Stimulated activated CD4-positive, alpha-beta T cell treated with anti-CD3 and anti-CD28 coated beads, Interleukin-4, amount 100 ng/mL, for 1 hour (primary cell): Measurements from ENCODE around the gene CGB2.

Experiments used
- DNase-seq: peaks from one replicate; pipeline ENCODE4 v3.0.0-alpha.2; 2020

The CGB2 gene

DNA sequence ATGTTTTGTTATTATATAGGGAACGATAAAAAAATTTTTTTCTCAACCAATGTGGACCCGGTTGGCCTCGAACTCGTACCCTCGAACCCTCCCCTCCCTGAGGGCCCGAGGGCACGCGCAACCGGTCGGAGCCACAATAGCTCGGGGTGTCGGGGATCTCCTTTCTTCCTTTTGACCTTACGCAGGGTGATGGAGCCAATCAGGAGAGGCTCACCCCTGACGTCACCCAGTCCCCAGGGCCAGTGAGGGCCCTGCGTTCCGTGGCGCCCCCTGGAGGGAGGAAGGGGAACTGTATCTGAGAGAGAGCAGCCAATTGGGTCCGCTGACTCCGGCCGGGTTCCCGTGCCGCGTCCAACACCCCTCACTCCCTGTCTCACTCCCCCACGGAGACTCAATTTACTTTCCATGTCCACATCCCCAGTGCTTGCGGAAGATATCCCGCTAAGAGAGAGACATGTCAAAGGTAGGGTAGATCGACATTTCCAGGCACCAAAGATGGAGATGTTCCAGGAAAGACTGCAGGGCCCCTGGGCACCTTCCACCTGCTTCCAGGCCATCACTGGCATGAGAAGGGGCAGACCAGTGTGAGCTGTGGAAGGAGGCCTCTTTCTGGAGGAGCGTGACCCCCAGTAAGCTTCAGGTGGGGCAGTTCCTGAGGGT lies at the start of gene CGB2:
TSS of gene CGB2 (plus strand) at position 249 of the 660 bp plus-strand sequence. CDS start at position 455, 206 bp downstream.
- peak; percentile 55 for DNase-seq

DNA sequence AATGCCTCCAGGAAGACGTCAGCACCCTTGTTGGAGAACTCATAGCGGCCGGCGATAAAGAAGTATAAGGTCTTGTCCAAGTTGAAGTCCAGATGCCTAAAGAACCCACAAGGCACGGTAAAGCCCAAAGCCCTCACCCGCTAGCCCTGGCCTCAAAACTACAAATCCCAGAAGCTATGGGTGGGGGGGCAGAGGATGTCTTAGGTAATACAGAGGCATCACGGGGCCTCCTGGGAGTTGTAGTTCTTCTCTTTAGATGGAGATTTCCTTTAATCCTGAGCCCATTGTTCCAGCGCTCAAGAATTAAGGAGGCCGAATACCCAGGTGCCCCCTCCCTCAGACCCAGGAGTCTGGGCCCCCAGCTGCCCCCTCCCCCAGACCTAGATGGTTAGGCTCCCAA lies 49.4 kb upstream of the CGB2 start:
- DNase-seq = no peak

DNA sequence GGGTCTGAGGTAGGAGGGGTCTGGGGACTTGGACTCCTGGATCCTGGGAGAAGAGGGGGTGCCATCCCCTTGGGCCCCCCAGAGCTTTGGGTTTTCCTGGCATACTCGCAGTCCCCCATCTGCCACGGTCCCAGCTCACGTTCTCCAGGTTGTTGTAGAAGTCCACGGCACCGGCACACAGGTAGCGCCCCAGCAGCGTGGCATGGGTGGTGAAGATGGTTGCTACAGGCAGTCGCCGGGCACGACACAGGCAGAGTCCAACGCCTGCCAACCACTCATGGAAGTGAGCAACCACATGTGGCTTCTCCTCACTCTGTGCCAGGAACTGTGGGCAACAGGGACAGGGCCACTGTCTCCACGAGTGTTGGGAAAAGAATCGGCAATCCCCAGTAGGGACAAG lies 46.0 kb upstream of the CGB2 start:
- no peak for DNase-seq

DNA sequence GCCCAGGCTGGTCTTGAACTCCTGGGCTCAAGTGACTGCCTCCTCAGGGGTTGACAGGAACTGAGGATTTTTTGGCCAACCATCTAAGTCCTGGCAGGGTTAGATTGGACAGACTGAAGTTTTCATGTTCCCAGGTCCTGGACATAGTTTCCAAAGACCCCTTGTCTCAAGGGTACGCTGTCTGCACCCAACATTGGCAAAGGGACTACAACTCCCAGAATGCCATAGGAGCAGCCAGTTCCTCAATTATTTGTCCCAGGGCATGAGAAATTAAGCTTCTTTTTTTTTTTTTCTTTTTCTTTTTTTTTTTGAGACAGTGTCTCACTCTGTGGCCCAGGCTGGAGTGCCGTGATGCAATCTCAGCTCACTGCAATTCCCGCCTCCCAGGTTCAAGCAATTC lies 45.5 kb upstream of the CGB2 start:
- no peak for DNase-seq

DNA sequence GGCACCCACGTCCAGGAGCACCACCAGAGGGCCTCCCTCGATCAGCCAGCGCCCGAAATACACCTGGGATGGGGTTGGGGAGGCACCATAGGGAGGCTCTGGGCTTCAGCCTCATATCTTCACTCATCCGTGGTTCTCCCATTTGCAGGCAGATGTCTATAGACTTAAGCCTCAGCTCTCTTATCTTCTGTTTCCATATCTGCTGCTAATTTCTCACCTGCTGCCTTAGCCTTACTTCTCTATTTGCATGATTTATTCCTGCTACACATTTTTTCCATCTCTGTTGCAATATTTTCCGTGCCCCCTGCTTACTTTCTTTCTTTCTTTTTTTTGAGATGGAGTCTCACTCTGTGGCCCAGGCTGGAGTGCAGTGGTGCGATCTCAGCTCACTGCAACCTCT lies 44.4 kb upstream of the CGB2 start:
- no peak for DNase-seq

DNA sequence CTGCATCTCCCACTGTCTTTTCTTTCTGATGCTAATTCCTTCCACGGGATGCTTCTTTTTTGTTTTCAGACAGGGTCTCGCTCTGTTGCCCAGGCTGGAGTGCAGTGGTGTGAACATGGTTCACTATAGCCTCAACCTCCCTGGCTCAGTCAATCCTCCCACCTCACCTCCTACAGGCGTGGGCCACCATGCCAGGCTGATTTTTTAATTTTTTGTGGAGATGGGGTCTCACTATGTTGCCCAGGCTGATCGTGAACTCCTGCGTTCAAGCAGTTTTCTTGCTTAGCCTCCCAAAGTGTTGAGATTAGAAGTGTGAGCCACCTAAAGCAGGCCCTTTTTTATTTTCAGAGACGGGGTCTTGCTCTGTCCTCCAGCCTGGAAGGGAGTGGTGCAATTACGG lies 43.4 kb upstream of the CGB2 start:
- DNase-seq = no peak

DNA sequence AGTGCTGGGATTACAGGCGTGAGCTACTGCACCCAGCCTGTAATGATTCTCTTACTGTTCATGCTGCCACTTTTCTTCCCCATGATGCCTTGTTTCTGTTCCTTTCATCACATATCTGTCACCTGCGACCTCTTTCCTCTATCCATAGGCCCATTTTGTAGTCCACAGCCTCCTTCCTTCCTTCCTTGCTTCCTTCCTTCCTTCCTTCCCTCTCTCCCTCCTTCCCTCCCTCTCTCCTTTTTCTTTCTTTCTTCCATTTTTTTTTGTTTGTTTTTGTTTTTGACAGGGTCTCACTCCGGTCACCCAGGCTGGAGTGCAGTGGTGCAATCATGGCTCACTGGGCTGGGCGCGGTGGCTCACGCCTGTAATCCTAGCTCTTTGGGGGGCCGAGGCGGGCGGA lies 42.8 kb upstream of the CGB2 start:
- DNase-seq = no peak

DNA sequence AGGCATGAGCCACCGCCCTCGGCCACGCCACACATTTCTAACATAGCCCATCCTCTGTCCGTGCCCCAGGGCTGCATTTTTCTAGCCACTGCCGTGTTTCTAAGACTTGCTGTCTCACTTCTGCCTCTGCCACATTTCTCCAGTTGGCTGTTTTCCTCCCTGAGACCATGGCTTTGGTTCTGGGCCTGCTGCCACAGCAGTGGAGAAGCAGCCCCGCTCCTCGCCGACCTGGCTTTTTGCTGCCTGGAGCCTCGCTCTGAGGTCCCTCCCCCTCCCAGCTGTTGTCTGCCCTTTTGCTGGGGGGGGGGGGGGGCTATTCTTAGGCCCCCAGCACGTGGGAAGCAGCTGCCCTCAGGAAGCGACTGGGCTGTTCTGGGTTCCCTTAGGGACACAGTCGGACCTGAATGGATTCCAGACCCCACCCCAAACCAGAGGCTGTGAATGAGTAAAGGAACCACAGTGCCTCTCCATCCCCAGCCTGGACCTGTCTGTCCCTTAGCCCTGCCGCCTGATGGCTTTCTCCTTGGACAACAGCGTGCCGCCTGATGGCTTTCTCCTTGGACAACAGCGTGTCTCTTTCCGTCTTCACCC lies 41.9 kb upstream of the CGB2 start:
- no peak for DNase-seq

DNA sequence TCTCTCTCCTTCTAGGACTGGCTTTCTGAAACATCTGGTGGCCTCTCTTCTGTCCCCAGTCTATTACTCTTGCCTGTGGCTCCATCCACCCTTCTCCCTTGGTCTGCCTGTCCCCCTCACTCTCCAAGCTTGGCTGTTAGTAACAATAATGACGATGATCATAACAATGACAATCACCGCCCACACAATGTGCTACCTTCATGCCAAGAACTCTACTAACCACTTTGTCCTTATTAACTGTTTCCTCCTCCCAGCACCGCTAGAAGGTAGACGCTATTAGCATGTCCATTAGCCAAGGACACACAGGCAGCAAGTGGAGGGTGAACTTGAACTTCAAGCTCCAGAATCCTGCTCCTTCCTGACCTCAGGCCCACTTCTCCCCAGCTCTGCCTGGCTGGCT lies 41.3 kb upstream of the CGB2 start:
- DNase-seq = no peak

DNA sequence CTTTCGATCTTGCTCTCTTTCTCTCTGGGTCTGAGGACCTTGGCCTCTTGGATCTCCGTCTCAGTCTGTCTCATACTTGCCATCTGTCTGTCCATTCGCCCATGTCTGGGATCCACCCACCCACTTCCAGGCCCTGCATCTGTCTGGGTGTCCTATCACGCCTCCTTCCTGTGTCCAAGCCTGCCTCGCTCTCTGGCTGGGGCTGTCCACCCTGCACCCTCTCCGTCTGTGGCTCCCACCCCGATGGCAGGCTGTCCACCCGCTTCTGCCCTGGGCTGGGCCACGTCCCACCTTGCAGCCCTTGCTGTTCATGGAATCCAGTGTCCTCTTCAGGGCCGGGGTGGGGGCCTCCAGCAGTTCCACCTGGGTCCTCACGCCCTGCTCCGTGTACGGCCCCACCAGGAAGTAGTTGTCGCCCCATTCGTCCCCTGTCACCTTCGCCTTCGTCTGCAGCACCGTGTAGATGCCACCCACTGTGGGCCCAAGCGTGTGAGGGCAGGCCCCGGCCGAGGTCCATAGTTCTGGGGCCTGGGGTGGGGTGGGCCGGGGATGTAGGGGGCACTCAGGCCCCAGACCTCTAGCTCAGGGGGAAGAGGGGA lies 40.6 kb upstream of the CGB2 start:
- DNase-seq = no peak

DNA sequence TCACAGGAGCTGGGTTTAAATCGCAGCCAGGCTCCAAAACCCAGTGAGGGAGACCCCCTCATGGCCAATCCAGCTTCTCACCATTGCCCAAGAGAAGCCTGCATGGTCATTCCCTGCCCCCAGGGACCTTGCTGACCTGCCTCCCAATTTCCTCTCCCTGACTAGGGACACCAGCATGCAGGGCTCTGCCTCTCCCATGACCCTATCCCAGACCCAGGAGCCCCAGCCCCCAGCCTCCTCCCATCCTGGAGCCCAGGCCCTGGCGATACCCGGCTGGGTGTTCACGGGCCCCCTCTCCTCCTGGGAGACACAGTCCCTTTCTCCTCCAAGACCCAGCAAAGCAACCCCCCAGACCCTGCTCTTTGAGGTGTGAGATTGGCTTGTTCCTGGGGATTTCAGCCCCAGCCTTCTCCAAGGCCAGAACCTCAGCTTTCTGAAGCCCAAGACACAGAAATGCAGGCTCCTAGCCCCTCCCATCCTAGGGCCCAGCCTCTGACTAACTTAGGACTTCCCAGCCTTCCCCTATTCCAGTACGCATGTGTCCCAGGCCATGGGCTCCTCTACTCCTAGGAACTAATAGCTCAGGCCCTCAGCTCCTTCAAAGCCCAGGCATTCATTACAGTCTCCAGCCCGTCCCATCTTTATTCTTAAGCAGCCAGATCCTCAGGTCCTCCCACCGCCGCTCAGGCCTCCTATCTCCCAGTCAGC lies 39.7 kb upstream of the CGB2 start:
- no peak for DNase-seq

DNA sequence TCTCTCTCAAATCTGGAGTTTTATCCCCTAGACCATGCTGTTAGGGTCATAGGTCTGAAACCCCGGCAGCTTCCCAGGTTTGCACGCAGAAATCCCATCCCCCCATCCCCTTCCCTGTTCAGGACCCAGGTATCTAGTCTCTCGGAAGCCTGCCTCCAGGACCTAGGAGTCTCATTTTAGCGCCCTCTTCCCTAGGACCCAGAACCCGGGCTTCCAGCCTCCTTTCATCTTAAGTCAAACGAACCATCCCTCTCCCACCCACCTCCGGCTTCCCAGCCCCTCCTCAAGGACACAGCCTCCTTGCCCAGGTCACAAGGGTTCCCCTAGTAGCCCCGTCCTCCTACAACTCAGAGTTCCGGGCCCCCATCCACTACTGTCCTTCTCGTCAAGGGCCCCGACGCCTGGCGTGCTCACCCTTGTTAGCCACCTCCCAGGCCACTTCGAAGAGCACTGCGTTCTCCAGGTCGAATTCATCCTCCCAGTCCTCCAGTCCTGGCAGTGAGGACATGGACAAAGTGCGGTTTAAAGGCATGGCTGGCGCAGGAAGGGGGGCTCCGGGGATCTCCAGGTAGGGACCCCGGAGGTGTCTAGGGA lies 39.0 kb upstream of the CGB2 start:
- DNase-seq = peak; percentile 26

DNA sequence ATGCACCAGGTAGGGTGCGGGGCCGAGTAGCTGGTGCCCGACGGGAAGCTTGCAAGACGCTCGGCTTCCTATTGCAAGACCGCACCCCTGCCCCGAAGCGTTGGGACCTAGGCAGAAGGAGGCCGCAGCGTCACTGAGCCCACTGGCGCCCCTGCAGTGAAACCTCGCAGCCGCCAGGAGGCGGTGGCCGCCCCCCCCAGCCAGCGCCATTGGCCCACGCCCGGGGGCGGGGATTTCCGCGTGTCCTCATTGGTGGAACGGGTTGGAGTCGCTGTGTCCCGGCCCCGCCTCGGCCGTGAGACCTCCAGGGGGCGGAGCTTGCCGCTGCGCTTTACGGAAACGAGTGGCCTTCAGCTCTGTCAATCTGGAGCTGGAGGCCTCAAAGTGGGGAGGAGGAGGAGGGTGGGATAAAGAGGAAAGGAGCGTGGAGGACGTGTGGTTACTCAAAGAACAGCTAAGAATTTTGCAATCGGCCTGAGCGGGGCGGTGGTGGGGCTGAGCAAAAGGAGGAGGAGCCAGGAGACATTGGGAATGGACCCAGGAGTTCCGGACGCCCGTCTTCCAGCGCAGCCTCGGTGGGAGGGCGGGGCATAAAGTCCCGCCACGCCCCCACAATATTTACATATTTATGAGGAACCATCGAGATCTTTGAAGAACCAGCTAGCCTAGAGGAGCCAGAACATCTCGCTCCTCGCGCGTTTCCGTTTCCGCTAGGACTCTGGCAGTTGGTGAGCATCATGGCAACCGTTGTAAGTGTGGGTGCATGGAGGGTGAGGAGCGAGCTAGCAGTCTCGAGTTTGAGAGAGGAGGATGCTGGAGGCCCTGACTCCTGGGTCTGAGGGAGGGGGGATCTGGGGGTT lies 38.3 kb upstream of the CGB2 start, which contains the start of the genes GYS1 and RUVBL2:
TSS of gene GYS1 (minus strand) at position 135 of the 860 bp plus-strand sequence. CDS start 197 bp downstream, outside the sequence.
TSS of gene RUVBL2 (plus strand) at position 713 of the 860 bp plus-strand sequence. CDS start at position 738, 25 bp downstream.
- DNase-seq = peak; percentile 99

DNA sequence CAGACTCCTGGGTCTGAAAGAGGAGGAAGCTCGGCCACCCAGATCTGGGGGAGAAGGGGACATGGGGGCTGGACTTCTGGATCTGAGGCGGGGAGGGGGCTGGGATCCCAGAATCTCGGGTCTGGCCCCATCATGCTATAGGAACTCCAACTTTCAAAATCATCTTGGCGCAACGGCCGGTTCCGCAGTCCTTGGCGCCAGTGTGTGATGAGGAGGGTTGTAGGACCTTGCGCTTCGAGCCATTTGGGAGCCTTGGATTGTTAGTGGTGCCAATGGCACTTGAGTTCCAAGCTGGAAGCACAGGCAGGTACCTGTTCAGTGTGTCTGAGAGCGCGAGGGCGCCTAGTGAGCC lies 37.7 kb upstream of the CGB2 start:
- no peak for DNase-seq

DNA sequence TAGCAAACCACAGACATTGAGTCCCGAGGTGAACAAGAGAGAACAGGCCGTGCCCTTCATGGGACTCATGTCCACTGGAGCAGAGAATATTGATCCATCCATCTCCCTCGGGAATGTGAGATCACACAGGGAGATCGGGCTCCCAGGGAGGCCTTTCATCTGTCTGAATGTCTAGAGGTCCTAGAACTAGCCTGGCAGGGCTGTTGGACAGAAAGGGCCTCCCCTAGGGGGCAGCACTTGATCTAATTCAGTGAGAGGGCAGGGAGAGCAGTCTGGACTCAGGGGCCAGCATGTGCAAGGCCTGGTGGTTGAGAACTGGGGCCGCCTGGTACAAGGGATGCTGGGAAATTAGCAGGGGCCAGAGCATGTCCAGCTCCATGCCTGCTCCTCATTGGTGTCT lies 33.7 kb upstream of the CGB2 start:
- DNase-seq = peak; percentile 50

DNA sequence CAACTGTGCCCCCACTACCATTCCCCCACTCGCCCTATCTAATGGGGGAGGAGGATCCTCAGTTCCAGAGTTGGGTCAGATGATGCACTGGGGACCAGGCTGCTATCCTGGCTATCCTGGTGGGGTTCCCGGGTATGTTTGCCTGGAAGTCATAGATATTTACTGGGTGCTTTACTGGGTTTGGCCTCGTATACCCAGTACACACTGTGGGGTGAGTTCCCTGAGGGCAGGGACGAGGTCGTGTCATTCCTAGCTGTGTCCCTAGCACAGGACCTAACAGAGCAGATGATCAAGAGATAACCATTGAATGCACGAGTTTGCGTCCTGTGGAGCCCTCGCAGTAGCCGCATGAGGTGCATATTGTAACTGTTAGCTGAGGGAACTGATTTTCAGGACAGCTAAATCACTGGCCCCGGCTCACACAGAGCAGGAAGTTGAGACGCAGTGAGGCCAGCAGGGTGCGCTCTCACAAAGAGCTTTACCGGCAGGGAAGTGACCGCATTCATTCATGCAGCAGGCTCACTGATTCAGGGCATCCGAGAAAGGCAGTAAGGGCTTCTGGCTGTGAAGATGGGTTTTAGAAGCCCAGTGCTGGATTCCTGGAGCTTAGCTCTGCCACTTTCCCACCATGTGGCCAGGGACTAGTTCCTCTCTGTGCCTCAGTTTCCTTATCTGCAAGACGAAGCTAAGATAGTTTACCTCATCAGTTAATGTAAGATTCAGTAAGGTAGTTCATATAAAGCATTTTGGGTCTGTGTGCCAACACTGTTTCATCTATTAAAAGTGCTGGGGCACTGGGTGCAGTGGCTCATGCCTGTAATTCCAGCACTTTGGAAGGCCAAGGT lies 32.0 kb upstream of the CGB2 start:
- peak; percentile 65 for DNase-seq

DNA sequence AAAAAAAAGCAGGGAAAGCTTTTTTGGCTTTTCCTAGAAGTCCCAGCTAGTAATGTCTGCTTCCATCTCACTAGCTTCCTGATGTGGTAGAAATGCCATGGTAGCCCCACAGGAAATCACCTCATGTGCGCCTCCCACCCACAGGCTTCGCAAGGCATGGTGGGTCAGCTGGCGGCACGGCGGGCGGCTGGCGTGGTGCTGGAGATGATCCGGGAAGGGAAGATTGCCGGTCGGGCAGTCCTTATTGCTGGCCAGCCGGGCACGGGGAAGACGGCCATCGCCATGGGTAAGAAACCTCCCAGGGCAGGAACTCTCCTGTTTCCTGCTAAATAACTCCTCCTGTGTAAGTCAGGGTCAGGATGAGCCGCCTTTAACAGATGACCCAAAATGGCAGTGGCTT lies 27.6 kb upstream of the CGB2 start:
- DNase-seq = no peak

DNA sequence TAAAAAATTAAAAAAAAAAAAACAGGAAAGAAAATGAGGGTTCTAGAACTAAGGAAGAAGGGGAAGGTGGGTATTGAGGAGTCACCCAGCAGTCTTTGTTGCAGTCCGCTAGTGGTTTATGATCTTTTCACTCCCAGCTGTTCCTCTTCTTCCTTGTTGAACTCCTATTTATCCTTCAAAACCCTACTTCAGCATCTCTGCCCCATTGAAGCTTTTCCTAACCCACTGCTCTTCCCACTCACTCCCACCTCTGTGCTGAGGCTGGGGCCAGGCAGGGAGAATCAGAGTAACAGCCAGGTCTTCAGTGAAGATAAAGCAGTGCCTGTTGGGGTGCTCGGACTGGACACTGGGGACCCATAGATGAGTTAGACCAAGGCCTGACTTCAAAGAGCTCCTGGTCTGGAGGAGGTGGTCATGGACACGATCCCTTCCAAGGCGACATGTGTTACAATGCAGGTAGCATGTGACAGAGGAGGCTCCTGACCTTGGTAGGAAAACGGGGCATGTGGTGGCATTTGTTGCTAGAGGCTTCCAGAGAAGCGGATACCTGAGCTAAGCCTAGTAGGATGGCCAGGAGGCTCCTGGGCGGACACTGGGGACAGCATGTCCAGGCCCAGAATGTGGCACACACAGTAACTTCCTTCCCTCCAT lies 26.6 kb upstream of the CGB2 start:
- DNase-seq = no peak

DNA sequence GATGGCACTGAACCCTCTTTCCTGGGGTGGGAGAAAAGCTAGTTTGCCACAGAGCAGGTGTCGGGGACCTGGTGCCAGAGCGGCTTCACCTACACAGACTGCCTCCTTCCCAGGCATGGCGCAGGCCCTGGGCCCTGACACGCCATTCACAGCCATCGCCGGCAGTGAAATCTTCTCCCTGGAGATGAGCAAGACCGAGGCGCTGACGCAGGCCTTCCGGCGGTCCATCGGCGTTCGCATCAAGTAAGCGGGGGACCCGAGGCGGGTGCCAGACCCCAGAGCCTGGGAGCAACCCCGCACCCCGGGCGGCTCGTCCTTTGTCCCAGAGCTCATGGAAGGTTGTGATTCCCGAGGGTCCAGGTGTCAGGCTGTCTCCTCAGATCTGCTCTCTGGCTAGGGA lies 24.8 kb upstream of the CGB2 start:
- DNase-seq = no peak

DNA sequence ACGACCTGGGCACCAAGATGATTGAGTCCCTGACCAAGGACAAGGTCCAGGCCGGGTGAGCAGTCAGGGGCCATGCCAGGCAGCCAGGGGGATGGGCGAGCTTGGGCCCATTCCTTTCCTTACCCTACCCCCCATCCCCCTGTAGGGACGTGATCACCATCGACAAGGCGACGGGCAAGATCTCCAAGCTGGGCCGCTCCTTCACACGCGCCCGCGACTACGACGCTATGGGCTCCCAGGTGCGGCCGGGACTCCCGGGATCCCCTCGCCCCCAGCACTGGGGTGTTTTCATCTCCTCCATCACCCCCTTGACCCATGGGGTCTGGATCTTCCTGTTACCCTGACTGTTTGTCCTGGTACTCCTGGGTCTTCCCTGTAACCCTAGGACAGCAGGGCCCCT lies 21.9 kb upstream of the CGB2 start:
- no peak for DNase-seq

DNA sequence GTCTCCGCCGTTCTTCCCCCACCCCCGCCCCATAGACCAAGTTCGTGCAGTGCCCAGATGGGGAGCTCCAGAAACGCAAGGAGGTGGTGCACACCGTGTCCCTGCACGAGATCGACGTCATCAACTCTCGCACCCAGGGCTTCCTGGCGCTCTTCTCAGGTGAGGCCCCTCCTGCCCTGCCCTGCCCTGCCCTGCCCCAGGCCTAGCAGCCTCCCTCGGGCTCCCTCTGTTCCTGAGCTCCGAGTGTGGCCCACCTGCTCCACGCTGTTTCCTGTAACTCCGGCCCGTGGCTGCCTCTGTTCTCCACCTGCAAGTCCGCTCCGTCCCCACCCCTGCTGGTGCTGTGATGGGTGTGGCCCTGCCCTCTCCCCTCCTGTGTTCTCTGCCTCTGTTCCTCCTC lies 21.2 kb upstream of the CGB2 start:
- no peak for DNase-seq
